Activated CD4-positive, CD25-positive, alpha-beta regulatory T cell treated with anti-CD3 and anti-CD28 coated beads, Interleukin-2, amount 50 U/mL, for 24 hours (primary cell): ENCODE results near the gene GRIFIN.

Experiments used
- ATAC-seq, 2 donors: fragments of 150-1000 bp; cut with Tn5 transposase; one replicate each; pipeline ENCODE4 v1.10.0; 2021; ENCODE audit warnings: mild to moderate bottlenecking in 1 of 2, moderate library complexity in 1 of 2

GRIFIN gene

GRCh38 chr7:2432910-2433712 is 43.1 kb downstream of the GRIFIN start:
- no peak for ATAC-seq

DNA sequence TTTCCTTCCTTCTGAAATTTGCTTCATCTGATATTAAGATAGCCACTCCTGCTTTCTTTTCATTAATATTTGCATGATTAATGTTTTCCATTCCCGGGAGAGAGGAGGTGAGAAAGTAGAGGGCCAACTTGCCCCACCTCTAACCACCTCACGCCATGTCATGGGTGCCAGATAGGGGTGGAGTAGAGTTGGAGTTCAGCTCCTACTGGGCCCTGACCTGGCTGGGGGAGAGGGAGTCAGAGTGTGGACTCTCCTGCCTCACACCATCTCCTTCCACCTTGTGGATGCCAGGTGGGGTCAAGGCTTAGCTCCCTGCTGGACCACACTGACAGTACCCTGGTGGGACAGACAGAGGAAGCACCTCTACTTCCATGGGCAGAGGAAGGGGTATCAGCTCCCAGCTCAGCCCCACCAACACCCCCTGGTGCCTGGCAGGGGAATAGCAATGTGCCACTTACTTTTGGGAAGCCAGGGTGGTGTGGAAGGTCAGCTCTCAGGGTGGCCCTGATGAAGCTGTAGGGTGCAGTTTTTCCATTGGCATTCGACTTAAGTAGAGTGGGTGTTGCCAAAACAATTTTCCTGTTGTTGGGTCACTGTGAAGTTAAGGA is 44.8 kb downstream of the GRIFIN start:
- ATAC-seq = peak in 1 of 2 donors; percentile 20

DNA sequence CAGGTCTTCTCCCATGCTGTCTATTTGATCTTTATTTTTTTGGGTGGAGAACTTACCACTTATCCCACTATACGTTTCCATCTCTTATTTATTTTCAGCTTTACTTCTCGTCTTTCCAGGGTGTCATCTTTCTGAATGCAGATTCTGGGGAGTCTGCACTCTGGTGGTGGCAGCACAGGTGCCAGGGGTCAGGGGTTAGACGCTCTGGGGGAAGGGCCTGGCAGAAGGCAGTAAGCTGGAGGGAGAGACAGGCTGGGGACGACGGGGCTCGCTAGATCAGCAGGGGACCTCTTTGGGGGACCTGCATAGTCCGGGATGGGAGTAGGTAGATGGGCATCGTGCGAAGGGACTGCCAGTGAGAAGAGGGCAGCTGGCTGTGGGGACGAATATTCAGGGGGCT is 50.4 kb downstream of the GRIFIN start:
- ATAC-seq = no peak
